IPS-NIHi7 (cell line): ENCODE results near the gene SOWAHB.

Experiments used
- DNase-seq: peaks from one replicate; pipeline ENCODE4 v3.0.0; 2012; ENCODE audit warnings: mixed read lengths; ENCODE audit errors: extremely low spot score

The SOWAHB gene, protein sequence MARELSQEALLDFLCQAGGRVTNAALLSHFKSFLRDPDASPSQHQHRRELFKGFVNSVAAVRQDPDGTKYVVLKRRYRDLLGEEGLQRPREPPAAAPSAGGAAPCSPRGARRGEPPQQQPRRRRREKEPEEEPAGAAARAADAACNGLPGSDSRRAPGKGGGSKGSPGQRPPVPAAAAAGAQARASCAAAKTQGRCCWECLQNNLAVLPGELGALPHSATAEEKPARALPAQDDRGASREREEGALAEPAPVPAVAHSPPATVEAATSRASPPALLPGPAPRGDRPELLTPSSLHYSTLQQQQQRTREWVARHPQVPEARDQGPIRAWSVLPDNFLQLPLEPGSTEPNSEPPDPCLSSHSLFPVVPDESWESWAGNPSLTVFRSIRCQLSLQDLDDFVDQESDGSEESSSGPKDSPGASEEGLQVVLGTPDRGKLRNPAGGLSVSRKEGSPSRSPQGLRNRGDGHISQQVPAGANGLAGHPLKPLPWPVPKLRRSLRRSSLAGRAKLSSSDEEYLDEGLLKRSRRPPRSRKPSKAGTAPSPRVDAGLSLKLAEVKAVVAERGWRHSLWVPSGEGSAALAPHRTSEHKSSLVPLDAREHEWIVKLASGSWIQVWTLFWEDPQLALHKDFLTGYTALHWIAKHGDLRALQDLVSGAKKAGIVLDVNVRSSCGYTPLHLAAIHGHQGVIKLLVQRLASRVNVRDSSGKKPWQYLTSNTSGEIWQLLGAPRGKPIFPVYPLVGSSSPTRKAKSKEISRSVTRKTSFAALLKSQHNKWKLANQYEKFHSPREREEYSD

GRCh38 chr4:76897536-76898384 lies at the start of gene SOWAHB:
SOWAHB (minus strand) TSS chr4:76898144; CDS start chr4:76897849, 295 bp downstream.
- DNase-seq = peak; percentile 83

DNA sequence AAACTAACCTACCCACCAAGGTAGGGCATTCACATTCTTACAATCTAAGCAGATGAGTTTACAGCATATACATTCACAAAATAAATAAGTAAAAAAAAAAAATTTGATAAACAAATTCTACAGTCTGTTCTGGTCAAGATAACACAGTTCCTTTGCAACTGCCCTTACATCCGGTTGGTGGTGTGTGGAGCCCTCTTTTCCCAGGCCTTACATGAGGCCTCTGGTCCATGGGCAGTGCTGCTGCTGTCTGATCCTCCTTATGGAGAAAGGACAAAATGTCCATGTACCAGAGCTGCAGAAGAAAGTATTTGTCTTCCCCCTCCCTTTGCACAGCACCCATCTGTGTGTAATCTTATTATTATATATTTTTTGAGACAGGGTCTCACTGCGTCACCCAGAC lies 49.4 kb upstream of the SOWAHB start:
- peak; percentile 18 for DNase-seq

DNA sequence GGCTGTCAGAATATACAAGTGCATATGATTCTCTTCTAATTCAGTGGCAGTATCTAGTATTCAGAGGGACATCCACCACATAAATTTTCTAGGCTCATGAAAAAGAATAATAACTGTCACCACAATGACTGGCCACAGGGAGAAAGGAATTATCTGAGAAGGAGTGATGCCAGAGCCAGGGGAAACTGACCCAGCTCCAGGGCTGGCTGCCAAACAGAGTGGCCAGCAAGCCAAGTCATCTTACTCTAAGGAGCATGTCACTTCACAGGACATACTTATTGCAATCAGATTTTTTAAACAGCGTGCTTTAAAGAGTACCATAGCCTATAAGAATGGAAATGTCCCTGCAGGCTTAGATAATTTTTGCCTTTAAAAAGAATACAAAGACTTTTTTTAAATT lies 45.8 kb upstream of the SOWAHB start:
- no peak for DNase-seq

DNA sequence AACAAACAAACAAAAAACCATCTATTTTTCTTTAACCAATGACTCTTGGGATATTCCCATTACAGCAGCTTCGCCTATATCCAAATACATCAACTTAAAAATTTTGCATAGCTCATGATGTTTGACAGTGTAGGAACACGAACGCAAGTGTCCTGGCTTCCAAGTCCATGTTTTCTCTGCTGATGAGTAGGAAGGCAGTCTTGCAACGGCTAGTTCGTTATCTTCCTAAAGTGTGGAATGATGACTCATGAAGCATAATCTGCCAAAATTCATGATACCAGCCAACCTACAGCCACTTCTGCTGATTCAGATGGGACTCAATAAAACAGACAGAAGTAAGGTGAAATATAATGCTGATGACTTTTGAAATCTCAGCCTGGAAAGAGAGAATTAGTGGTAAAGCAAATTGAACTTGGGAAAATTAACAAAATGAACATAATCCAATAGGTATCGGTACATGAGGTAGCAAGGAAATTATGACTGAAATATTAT lies 45.2 kb upstream of the SOWAHB start:
- DNase-seq = no peak

DNA sequence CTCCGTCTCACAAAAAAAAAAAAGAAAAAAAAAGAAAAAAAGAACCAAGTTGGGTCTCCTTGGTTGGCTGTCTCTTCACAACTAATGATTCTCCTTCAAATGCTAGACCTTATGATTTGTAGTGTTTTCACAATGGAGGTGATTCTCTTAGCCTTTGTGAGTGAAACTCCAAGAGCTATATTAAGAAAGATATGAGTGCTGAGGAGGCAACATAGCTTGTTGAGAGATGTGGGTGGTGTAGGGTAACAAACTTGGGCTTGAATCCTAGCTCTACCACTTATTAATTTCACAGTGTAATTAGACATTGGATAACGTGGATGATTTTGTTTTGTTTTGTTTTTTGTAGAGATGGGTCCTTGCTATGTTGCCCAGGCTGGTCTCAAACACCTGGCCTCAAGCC lies 41.2 kb upstream of the SOWAHB start:
- no peak for DNase-seq

GRCh38 chr4:76931576-76932276 lies 33.8 kb upstream of the SOWAHB start:
- DNase-seq = no peak

- no peak for DNase-seq
Measured at GRCh38 chr4:76931087-76931486, 33.1 kb upstream of the SOWAHB start.

- DNase-seq = no peak
Measured at GRCh38 chr4:76930685-76931084, 32.7 kb upstream of the SOWAHB start.

DNA sequence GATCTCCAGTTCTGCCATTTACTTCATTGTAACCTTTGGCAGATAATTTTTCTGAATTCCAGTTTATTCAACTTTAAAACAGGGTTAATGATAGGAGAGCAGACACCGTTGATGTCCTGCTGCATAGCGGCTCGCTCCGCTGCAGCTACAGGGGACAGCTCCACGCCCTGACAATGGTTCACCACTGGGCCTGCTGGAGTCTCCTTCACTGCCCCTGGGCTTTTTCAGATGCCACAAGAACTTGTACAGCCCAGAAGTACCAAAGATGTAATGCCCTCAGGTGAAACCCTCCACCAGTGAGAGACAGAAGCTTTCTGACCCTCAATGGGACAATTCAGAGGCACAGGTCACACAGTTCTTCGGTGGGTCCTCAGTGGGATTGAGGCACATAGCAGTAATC lies 28.9 kb upstream of the SOWAHB start:
- DNase-seq = no peak

GRCh38 chr4:76923619-76924357 lies 25.8 kb upstream of the SOWAHB start:
- no peak for DNase-seq

GRCh38 chr4:76920715-76921114 lies 22.8 kb upstream of the SOWAHB start:
- DNase-seq = no peak

DNA sequence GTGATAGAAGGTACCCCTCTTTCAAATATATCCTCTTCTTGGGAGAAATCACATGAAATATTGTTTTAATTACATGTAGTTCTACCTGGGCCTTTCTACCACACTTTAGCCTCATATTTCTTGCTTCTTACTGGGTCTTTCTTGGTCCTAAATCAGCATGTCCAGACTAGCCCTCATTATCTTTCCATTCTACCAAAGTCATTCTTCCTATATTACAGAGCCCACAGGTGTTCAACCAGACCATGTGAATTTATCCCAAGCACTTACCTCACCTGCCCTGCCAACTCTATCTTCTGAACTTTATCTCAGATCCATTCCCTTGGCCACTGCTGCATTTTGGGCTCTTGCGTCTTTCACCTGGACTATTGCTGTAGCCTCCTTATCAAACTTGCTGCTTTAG lies 11.8 kb upstream of the SOWAHB start:
- no peak for DNase-seq

DNA sequence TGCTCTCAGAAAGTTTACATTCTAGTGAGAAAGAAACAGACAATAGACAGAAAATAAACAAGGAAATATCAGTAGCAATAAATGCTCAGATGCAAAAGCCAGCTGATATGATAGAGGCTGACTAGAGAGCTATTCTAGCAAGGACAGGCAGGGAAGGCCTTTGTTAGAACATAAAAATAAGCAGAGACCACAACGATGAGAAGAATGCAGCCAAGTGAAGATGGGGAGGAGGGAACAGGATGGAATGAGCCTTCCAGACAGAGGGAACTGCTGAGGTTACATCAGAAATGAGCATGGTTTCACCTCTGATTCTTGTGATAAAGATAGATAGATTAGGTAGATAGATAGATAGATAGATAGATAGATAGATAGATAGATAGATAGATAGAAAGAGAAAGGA lies 7.6 kb upstream of the SOWAHB start:
- DNase-seq = no peak

DNA sequence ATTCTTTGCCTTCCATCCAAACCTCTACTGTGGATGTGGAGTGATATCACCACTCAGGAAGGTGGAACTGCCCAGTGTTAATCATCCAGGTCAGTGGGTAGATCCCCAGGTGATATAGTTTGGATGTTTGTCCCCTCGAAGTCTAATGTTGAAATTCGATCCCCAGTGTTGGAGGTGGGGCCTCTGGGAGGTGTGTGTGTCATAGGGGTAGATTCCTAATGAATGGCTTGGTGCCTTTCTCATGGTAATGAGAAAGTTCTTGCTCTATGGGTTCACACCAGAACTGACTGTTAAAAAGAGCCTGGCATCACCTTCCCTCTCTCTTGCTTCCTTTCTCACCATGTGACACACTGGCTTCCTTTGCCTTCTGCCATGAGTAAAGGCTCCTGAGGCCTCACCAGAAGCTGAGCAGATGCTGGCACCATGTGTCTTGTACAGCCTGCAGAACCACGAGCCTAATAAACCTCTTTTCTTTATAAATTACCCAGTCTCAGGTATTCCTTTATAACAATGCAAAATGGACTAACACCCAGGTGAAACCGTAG lies 6.8 kb upstream of the SOWAHB start:
- DNase-seq = no peak

GRCh38 chr4:76902233-76902890 lies 4.4 kb upstream of the SOWAHB start:
- no peak for DNase-seq

DNA sequence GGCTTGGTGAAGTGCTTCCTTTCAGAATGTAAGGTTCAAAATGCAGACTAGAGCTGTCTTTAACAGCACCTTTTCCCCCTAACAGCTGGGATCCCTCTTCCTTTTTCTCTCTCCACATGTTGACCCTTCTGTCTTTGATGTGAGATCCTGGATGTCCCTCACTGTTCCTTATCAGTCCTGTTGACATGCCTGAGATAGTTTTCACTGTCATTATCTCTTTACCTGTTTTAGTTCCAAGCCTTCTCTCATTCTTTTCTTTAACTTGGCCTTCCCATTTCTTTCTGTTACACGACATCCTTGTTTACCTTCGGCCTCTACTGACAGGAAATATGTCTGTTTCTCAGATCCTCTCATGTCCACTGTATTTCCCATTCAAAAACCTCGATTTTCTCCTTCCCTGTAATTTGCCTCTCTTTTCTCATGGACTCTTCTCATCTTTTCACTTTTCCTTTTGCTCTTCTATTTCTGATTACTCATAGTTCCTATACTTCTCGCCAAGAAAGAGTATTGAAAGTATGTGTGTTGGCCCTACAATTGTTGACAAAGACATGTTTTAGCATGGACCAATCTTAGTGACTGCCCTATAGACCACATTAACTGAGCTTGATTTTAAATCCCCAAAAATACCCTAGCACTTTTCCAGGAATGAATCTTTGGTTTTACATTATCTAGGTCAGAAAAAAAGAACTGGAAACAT lies 1.2 kb upstream of the SOWAHB start:
- peak; percentile 26 for DNase-seq

GRCh38 chr4:76898385-76898692 lies 395 bp upstream of the SOWAHB start:
- DNase-seq = no peak

GRCh38 chr4:76896614-76897535 lies 1.1 kb downstream of the SOWAHB start:
- peak; percentile 56 for DNase-seq
